ENCODE measurements around the gene AEBP2.
"Not testable (repeated sequence)": the region's sequence is repeated elsewhere in the genome, so short reads cannot be mapped to it uniquely, and the experiment has no call there.

AEBP2 gene

DNA sequence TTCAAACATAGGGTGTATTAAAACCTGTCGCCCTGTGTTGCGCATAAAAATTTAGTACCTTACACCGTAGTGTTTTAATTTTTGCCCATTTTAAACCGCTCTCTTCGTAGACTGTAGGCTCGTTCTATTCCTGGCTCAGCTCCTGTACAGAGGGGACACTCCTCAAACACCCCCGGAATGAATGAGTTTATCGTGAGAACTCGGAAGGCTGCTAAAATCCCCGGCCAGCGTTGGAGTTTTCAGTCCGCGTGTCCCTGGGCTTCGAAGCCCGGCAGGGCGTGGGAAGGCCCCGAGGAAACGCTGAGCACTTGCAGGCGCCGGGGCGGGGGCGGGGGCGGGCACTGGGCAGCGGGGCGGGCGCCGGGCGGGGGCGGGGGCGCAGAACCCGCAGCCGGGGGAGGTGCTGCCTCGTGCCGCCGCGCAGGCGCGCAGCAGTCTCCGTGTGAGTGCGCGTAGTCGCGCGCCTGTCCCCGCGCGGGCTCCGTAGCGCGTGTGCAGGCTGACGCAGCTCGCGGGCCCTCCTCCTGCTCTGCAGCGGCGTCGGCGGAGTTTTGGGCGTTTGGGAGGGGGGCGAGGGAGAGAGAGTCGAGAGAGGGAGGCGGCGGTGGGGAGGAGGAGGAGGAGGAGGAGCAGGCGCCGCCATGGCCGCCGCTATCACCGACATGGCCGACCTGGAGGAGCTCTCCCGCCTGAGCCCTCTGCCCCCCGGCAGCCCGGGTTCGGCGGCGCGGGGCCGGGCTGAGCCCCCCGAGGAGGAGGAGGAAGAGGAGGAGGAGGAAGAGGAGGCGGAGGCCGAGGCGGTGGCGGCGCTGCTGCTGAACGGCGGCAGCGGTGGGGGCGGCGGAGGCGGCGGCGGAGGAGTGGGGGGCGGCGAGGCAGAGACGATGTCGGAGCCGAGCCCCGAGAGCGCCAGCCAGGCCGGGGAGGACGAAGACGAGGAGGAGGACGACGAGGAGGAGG is at the start of gene AEBP2:
TSS of gene AEBP2 (plus strand) at position 434 of the 960 bp plus-strand sequence. CDS start at position 642, 208 bp downstream.
- FAIRE-seq, result no peak
- DNase-seq (ENCODE audit: low spot score), result peak; percentile 83

DNA sequence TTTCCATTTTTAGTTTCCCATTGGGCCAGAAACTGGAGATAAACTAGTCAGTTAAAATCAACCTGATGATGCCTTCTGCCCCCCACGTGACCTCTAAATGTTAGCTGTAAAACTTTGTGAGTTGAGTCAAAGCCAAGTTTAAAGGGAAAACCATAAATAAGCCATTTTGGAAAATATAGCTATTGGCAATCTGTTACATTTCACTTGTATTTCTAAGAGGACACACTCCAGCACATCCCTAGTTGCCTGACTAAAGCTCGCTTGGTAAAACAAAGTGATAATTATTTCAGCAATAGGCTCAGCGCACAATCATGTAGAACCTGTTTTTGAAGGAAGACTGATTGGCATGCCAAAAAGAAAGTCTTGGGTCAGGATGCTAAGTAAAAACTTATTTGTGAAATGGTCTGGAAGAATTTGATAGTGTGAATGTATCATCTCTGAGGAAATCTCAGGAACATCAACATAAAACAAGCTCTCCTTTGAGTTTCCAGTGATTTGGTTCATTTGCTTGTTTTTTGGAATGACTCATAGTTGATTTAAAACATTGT is 49.2 kb upstream of the AEBP2 start:
- no peak for DNase-seq (ENCODE audit: low spot score)
- no peak for FAIRE-seq

GRCh38 chr12:19392644-19393043 is 46.6 kb upstream of the AEBP2 start:
- not testable (repeated sequence) for FAIRE-seq; DNase-seq (ENCODE audit: low spot score)

DNA sequence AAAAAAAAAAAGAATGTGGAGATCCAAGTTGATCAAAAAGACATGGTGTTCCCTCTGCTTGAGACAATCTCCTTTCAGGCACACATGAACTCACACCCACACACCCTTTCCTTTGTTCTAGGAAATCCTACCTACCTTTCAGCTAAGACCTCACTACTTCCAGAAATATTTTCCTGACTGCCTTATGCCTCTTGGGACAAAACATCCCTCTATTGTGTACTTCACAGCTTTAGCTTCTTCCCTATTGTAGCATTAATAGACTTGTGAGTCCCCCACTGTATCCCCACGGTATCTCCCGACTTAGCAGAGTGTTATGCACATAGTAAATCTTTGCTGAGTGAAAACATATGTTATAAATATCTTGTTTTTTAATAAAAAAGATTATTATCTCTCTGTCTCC is 44.9 kb upstream of the AEBP2 start:
- FAIRE-seq (no peak), DNase-seq (ENCODE audit: low spot score) (no peak)

DNA sequence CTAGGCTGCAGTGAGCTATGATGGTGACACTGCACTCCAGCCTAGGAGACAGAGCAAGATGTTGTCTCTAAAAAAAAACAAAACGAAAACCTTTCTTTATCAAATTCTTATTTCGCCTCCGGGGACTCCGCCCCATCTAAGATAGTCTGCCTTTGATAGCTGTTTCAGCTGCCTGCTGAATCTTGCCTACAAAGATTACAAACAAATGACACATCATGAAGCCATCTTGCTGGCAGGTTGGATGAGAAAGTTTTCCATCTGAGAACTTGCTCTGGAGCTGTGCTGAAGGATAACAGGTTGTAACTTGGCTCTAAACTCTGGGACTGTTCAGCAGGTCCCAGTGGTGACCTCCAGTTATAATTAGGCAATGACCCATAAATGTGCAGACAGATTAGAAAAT is 41.8 kb upstream of the AEBP2 start:
- DNase-seq (ENCODE audit: low spot score) (no peak), FAIRE-seq (no peak)

- DNase-seq (ENCODE audit: low spot score) (no peak), FAIRE-seq (no peak)
Measured at GRCh38 chr12:19398376-19399363, 40.6 kb upstream of the AEBP2 start.

- DNase-seq (ENCODE audit: low spot score); FAIRE-seq: not testable (repeated sequence)
Measured at GRCh38 chr12:19400649-19401285, 38.5 kb upstream of the AEBP2 start.

- FAIRE-seq (no peak), DNase-seq (ENCODE audit: low spot score) (no peak)
Measured at GRCh38 chr12:19402211-19402610, 37.1 kb upstream of the AEBP2 start.

- FAIRE-seq, result no peak
- DNase-seq (ENCODE audit: low spot score), result no peak
Measured at GRCh38 chr12:19402743-19403431, 36.4 kb upstream of the AEBP2 start.

DNA sequence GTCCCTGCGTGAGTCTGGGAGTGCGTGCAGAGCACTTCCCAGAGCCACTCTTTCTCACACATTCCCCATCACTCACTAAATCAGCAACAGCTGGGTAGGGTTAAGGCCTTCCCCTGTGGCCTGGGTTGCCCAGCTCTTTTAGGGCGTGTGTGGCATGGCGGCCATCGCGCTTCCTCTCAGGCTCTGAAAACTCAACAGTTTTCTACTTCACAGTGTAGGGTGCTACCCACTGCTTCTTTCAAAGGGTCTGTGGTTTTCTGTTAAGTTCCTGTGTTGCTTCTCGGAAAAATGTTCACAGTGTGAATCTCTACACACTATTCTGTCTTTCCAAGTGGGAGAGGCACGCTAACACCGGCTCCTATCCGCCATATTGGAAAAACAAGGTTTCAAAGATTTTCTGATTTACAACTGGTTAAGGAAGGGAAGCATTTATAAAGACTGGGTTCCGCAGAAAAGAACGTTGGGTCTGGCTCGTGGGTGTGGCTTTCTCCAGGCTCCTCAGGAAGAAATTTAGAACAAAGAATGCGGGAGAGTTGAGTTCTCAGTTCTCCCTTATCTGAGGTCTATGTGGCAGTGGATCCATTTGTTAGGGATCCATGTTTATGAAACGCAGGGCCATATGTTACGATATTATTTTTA is 34.9 kb upstream of the AEBP2 start:
- FAIRE-seq, result no peak

DNA sequence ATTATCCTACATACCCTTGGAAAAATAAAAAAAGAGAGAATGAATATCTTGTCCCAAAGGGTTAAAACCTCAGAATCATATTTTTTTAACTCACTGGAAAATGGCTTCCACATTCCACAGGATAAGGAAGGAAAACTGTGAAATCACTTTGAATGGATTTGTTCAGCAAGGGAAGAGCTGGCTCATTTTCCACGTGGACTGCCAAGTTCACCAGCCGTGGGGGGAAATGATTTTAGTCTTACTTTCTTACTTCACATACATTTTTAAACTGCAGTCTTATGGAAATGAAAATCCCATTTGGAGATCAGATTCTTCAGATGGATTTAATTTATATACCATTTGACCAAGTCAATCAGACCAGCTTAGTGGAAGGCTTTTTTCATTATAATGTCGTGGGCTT is 29.9 kb upstream of the AEBP2 start:
- FAIRE-seq, result no peak

More for the DNA sequence above, 34.9 kb upstream of the AEBP2 start:
- no peak for DNase-seq (ENCODE audit: low spot score)

GRCh38 chr12:19410211-19410610 is 29.1 kb upstream of the AEBP2 start:
- DNase-seq (ENCODE audit: low spot score), result no peak
- no peak for FAIRE-seq

More for the DNA sequence above, 29.9 kb upstream of the AEBP2 start:
- no peak for DNase-seq (ENCODE audit: low spot score)

- no peak for DNase-seq (ENCODE audit: low spot score)
- no peak for FAIRE-seq
Measured at GRCh38 chr12:19410629-19411185, 28.6 kb upstream of the AEBP2 start.

DNA sequence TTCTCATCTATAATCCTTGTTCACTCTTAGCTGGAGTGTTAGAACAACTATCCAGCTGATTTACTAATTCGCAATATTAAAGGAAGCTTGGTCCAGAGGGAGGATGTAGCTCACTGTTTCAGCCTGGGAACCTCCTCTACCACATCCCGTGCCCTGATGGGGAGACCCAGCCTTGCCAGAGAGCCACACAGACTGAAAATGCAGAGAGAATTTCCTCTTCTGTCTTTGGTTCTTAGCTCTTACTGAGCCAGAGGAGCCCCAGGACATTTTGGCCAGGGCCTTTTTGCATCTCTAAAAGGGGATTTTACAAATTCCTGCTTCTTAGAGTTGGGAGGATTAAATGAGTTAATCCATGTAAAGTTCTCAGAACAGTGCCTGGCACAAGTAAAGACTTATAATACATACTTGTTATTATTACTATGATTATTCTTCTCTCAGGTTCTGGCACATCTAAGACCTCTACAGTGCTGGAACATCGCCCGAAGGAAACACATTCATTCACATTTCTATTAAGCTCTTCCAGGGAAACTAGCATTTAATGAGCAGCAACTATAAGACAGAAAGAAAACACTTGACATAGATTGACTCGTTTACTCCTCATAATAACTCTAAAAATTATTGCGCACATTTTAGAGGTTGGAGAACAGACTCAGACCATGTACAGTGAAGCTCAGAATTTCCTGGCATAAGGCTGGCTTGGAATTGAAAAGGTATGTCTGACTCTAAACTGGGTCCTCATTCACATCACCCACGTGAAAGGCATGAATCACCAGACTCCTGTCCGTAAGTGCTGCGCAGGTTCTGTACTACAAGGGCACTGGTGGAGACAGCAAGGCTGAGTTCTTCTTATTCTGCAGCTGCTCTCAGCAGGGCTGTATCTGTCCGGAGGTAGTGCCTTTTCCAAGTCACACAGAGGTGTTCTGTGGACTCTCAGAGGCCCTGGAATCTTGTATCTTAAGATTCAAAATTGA is 27.8 kb upstream of the AEBP2 start:
- FAIRE-seq (no peak), DNase-seq (ENCODE audit: low spot score) (no peak)

DNA sequence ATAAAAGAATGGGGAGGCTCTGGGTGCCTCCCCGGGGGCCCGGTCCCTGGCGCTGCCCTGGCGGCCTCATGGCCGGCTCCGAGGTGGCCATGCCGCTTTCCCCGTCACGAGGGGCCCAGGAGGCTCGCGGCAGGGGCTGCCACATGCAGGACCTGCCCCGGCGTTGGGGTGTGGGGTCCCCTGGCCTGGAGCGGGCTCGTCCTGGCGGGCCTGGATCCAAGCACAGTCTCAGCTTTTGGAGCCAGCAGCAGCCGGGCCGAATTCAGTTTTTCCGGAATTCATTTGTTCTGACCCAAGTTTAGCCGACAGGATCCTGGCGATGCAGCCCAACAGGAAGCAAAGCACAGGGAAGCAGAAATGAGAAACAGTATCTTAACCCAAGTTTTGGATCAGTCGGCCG is 26.4 kb upstream of the AEBP2 start:
- FAIRE-seq, result no peak
- DNase-seq (ENCODE audit: low spot score), result no peak

DNA sequence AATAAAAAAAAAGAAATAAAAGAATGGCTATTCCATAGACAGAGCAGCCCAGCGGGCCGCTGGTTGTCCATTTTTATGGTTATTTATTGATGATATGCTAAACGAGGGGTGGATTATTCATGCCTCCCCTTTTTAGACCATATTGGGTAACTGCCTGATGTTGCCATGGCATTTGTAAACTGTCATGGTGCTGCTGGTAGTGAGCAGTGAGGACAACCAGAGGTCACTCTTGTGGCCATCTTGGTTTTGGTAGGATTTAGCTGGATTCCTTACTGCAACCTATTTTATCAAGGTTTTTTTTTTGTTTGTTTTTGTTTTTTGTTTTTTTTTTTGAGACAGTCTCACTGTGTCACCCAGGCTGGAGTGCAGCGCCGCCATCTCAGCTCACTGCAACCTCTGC is 25.7 kb upstream of the AEBP2 start:
- DNase-seq (ENCODE audit: low spot score); FAIRE-seq: not testable (repeated sequence)

DNA sequence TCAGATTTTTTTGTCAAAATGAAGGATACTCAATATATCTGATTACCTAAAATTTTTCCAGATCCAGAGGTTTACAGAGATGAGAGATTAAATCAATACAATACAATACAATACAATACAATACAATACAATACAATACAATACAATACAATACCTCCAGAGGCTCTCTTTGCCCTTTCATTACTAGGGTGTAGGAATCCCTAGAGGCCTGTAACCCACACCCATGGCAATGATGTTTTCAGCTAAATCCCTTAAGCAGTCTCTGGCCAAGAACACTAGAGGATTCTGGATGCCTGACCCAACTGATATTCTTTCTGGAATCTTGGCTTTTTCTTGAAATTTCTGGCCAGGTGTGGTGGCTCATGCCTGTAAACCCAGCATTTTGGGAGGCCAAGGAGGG is 23.7 kb upstream of the AEBP2 start:
- FAIRE-seq (no peak), DNase-seq (ENCODE audit: low spot score) (no peak)

DNA sequence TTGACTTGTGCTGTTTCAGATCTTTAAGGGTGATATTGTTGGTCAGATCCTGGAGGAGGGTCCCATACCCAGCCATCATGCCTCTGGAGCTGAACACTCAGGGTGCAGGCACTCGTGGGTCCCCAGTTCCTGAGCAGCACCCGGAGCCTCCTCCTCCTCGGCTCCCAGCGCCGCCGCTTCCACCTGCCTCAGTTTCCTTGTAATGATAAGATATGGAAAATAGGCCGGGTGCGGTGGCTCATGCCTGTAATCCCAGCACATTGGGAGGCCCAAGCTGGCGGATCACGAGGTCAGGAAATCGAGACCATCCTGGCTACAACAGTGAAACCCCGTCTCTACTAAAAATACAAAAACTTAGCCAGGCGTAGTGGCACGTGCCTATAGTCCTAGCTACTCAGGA is 20.2 kb upstream of the AEBP2 start:
- FAIRE-seq (no peak), DNase-seq (ENCODE audit: low spot score) (no peak)
